B cell (primary cell): Measurements from ENCODE around the gene SYNGR3. TPM values are rescaled to one million over a fixed set of nuclear protein-coding genes. Genes with fewer than 3 reads are reported as not detected.

Experiments used
- ATAC-seq: fragments of 200-7000 bp; cut with Tn5 transposase; one replicate; pipeline ENCODE4 v1.10.0; 2021; ENCODE audit warnings: low read depth, mild to moderate bottlenecking, moderate number of reproducible peaks, moderate library complexity
- CTCF ChIA-PET: fragments of 350-600 bp; sonication (Branson Sonifier 250); formaldehyde crosslinking; loops from one replicate; lab custom pipeline; 2021; ENCODE audit warnings: antibody characterized with exemption, inconsistent platforms; lab: Charles Lee
- POLR2A ChIA-PET: fragments of 350-600 bp; sonication (Branson Sonifier 250); formaldehyde crosslinking; loops from one replicate; lab custom pipeline; 2021; ENCODE audit warnings: antibody characterized with exemption; lab: Charles Lee
- DNase-seq: peaks from one replicate; pipeline ENCODE4 v3.0.0; 2013
- H2AFZ ChIP-seq: 2 replicates; pipeline ENCODE4 v1.6.1; 2012; ENCODE audit warnings: mild to moderate bottlenecking, low read depth, low read length; ENCODE audit not compliant: insufficient read depth, poor library complexity, severe bottlenecking
- H3K27ac ChIP-seq, 2 donors: 1 replicate in 1 of 2; 2 replicates in 1 of 2; pipeline ENCODE4 v1.5.1; 2012 to 2013; ENCODE audit warnings: low read length in 2 of 2, mild to moderate bottlenecking in 2 of 2, moderate library complexity in 1 of 2
- H3K27me3 ChIP-seq, 4 experiments: fragments of 200-600 bp in 1 of 4; sonication (generic) in 1 of 4; replicated peaks in 1 of 4; 1 replicate in 2 of 4; 2 replicates in 2 of 4; pipeline versions ENCODE4 v1.6.1 to v1.7.0; 2013 to 2016; ENCODE audit warnings: low read length in 3 of 4, mild to moderate bottlenecking in 2 of 4, mixed read lengths in 1 of 4, moderate library complexity in 1 of 4; ENCODE audit not compliant: insufficient read depth in 4 of 4, control insufficient read depth in 3 of 4; ENCODE audit errors: control extremely low read depth in 1 of 4
- H3K36me3 ChIP-seq, 2 experiments: replicated peaks in 1 of 2; 1 replicate in 1 of 2; 2 replicates in 1 of 2; pipeline versions ENCODE4 v1.6.1 to v1.7.1; 2013; ENCODE audit warnings: low read length in 1 of 2; ENCODE audit not compliant: insufficient read depth in 2 of 2, control insufficient read depth in 1 of 2; ENCODE audit errors: control extremely low read depth in 1 of 2, extremely low read depth in 1 of 2
- H3K4me1 ChIP-seq, 2 donors: fragments of 200-600 bp in 1 of 2; sonication (generic) in 1 of 2; 1 replicate in 1 of 2; 2 replicates in 1 of 2; pipeline versions ENCODE4 v1.5.1 to v1.6.1; 2013 to 2017; ENCODE audit warnings: low read length in 2 of 2; ENCODE audit not compliant: control insufficient read depth in 2 of 2, insufficient read depth in 2 of 2
- H3K4me2 ChIP-seq: replicated peaks from 2 replicates; pipeline ENCODE3; 2012; ENCODE audit warnings: mild to moderate bottlenecking, low read depth, low read length; ENCODE audit not compliant: poor library complexity, severe bottlenecking
- H3K4me3 ChIP-seq, 5 experiments: fragments of 200-600 bp in 1 of 5; sonication (generic) in 1 of 5; 1 replicate in 3 of 5; 2 replicates in 2 of 5; pipeline versions ENCODE4 v1.5.1 to v1.7.0; 2011 to 2016; ENCODE audit warnings: low read length in 4 of 5, mild to moderate bottlenecking in 4 of 5, low read depth in 2 of 5, control low read depth in 1 of 5, moderate library complexity in 1 of 5; ENCODE audit not compliant: insufficient read depth in 1 of 5; ENCODE audit errors: control extremely low read depth in 1 of 5, extremely low read depth in 1 of 5
- H3K79me2 ChIP-seq: fragments of 200-600 bp; sonication (generic); one replicate; pipeline ENCODE4 v1.6.0; 2016; ENCODE audit warnings: low read length; ENCODE audit not compliant: control insufficient read depth, insufficient read depth
- H3K9ac ChIP-seq: fragments of 200-600 bp; sonication (generic); 2 replicates; pipeline ENCODE4 v1.6.1; 2017; ENCODE audit warnings: mild to moderate bottlenecking, low read length, moderate library complexity
- H3K9me3 ChIP-seq, 3 donors: one replicate each; pipeline versions ENCODE4 v1.6.1 to v1.7.1; 2013; ENCODE audit warnings: low read length in 2 of 3; ENCODE audit not compliant: control insufficient read depth in 2 of 3, insufficient read depth in 1 of 3; ENCODE audit errors: control extremely low read depth in 1 of 3
- H4K20me1 ChIP-seq: 2 replicates; pipeline ENCODE4 v1.6.0; 2012; ENCODE audit warnings: mild to moderate bottlenecking, low read length; ENCODE audit not compliant: insufficient read depth, control insufficient read depth, poor library complexity, severe bottlenecking
- H3K27ac Mint-ChIP-seq: one replicate; pipeline ENCODE4 v1.8.0; 2021; ENCODE audit warnings: mixed read lengths
- H3K27me3 Mint-ChIP-seq: one replicate; pipeline ENCODE4 v1.8.0; 2021; ENCODE audit warnings: mixed read lengths
- H3K4me1 Mint-ChIP-seq: one replicate; pipeline ENCODE4 v1.8.0; 2021; ENCODE audit warnings: mixed read lengths
- H3K4me3 Mint-ChIP-seq: one replicate; pipeline ENCODE4 v1.8.0; 2021; ENCODE audit warnings: mixed read lengths
- H3K9me3 Mint-ChIP-seq: one replicate; pipeline ENCODE4 v1.8.0; 2022; ENCODE audit warnings: mixed read lengths; ENCODE audit not compliant: insufficient read depth
- CTCF ChIP-seq: fragments of 200-600 bp; IDR thresholded peaks from one replicate; pipeline ENCODE4 v1.8.0; 2022; ENCODE audit warnings: antibody characterized with exemption, mild to moderate bottlenecking
- EZH2 ChIP-seq: IDR thresholded peaks from 2 replicates; pipeline ENCODE4 v1.6.1; 2012; ENCODE audit warnings: borderline replicate concordance, low read depth, mild to moderate bottlenecking, moderate library complexity, low read length; ENCODE audit not compliant: insufficient read depth, poor library complexity, severe bottlenecking
- WGBS: methylation state at CpG from one replicate; pipeline ENCODE4 v1.1.5; 2013; ENCODE audit warnings: missing lambda C conversion rate; ENCODE audit not compliant: insufficient coverage; 5-methylcytosine and 5-hydroxymethylcytosine counted together
- intact Hi-C: fragments of 100-400 bp; cut with micrococcal nuclease; formaldehyde crosslinking; loops from one replicate; pipeline ENCODE4 v1.10.0; 2022
- polyA plus RNA-seq: library from polyadenylated mRNA; depleted of rRNA; stranded (reverse); fragments of >200 nt; gene quantifications from 2 replicates; pipeline ENCODE4 v1.2.3, GENCODE V29; 2012
- total RNA-seq, 2 donors: library from RNA; stranded (reverse); fragments of 120-200 nt in 1 of 2; gene quantifications; 1 replicate in 1 of 2; 2 replicates in 1 of 2; pipeline versions ENCODE4 v1.2.3 to v1.2.4, GENCODE V29; 2013 to 2022

The SYNGR3 gene
- total and polyA plus RNA-seq, 2 donors (not counting 1 experiment from before 2014, with no cell fraction given), result 19.5 to 19.8 TPM

DNA sequence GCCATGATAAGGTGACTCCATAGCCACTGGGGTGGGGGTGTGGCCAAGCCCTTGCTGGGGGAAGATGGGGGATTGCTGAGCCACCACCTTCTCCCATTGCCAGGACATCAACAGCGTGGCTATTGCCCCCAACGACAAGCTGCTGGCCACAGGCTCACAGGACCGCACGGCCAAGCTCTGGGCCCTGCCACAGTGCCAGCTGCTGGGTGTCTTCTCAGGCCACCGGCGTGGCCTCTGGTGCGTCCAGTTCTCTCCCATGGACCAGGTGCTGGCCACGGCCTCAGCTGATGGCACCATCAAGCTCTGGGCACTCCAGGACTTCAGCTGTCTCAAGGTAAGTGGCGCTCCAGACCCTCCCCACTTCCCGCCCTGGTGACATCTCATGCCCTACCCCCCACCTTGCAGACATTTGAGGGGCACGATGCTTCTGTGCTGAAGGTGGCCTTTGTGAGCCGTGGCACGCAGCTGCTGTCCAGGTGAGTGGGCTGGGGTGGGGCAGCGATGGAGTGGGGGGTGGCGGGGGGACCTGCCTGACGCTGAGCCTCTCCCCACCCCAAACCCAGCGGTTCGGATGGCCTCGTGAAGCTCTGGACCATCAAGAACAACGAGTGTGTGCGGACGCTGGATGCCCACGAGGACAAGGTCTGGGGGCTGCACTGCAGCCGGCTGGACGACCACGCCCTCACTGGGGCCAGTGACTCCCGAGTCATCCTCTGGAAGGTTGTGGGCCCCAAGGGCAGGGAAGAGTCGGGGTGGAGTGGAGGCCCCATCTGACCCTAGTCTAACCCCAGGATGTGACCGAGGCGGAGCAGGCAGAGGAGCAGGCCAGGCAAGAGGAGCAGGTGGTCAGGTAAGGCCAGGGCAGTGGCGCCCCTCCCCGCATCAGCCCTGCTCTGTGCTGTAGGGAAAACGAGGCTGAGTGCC is 12.6 kb upstream of the SYNGR3 start:
- intact Hi-C loops, result no loop called here
- peaks cover 48% of the 10 kb centered on the region for H4K20me1 ChIP-seq
- H3K4me3 ChIP-seq, result no peak overlapping the region
- TF ChIP-seq CTCF, result no peak
- TF ChIP-seq EZH2, result no peak
- no peaks in the 10 kb centered on the region for H3K9me3 Mint-ChIP-seq
- H3K36me3 ChIP-seq, result peaks cover 0 to 42% of the 10 kb centered on the region in 2 experiments
- H3K27me3 Mint-ChIP-seq, result no peaks in the 10 kb centered on the region
- no peak overlapping the region for H3K27ac Mint-ChIP-seq
- no peak overlapping the region for H3K4me2 ChIP-seq
- peaks cover 9 to 21% of the 10 kb centered on the region in 2 donors for H3K4me1 ChIP-seq
- DNase-seq (no peak), ATAC-seq (no peak)
- CTCF ChIA-PET, result interaction anchor here (1.3 kb wide), 2 partner anchors 27 to 163 kb away, joined by 3 to 4 read pairs; no protein-coding TSS in a partner anchor
- no peak overlapping the region for H3K9ac ChIP-seq
- H3K4me1 Mint-ChIP-seq, result peaks cover 13% of the 10 kb centered on the region
- H3K27ac ChIP-seq, result no peak overlapping the region
- 97% methylated on average over 33 of the region's 33 CpGs for WGBS
- H2AFZ ChIP-seq, result no peak overlapping the region
- no peak overlapping the region for H3K4me3 Mint-ChIP-seq
- H3K79me2 ChIP-seq, result peaks cover 27% of the 10 kb centered on the region
- POLR2A ChIA-PET, result interaction anchor here (0.7 to 2.0 kb wide), 4 partner anchors 11 to 14 kb away, joined by 3 to 7 read pairs (median 4); partner anchors contain the start of genes RNF151 and RPS2
- H3K27me3 ChIP-seq, result peaks cover 0 to 58% (median 16%) of the 10 kb centered on the region in 4 experiments
- H3K9me3 ChIP-seq, result peaks cover 0 to 6% (median 0%) of the 10 kb centered on the region in 3 donors
